Activated CD4-positive, alpha-beta T cell treated with anti-CD3 and anti-CD28 coated beads for 48 hours (primary cell): ENCODE measurements around the gene TENM4.

Experiments used
- DNase-seq: peaks from one replicate; pipeline ENCODE4 v3.0.0-alpha.2; 2020

Gene TENM4

GRCh38 chr11:79382301-79383050 is 58.4 kb downstream of the TENM4 start:
- no peak for DNase-seq

- no peak for DNase-seq
Observed at GRCh38 chr11:79381036-79381435, 59.8 kb downstream of the TENM4 start.

DNA sequence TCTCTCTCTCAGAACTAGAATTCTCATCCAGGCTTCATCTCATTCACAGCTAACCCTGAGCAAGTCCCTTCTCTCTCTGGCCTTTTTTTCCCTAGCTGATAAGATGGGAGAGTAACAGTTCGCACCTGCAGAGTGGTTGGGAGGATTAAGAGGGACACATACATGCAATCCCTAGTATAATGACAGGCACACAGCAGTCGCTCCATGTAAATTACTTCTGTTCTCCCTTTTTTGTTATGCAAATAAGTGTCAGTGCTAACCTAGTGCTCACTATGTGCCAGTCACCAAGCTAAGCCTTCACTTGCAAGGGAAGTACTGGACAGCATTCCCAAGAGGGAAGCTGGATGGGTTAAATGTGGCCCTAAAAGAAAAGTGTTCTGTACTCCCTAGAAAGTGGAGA is 63.4 kb downstream of the TENM4 start:
- DNase-seq, result no peak

DNA sequence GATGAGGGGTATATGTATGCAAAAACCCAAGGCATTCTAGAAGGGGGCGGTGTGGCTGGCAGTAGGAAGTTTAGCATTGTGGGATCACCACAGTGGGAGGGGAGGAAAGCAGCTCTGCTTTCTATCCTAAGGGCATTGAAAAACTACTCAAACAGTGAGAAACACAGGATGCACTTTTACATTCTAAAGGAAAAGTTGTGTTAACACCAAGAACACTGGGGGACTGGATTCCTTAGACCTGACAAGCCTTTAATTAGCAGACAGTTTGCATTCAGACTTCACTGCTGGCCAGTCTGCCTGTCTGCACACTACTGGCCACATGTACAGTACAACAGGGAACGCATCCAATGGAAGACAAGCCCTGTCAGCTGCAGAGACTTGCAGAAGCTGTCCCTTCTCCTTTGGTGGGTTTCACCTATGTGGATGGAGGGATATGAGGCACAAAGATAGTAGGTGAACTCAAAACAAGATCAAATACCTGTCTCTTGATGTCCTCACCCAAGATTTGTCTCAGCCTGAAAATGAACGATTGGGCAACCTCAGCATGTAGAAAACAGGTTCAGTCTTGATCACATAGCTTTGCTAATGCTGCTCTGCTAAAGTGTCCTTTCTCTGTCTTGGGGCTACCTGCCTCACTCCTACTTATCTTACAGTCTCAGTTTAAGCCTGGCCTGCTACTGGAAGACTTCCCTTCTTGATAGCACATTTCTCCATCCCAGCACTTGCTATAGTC is 64.8 kb downstream of the TENM4 start:
- DNase-seq, result no peak

DNA sequence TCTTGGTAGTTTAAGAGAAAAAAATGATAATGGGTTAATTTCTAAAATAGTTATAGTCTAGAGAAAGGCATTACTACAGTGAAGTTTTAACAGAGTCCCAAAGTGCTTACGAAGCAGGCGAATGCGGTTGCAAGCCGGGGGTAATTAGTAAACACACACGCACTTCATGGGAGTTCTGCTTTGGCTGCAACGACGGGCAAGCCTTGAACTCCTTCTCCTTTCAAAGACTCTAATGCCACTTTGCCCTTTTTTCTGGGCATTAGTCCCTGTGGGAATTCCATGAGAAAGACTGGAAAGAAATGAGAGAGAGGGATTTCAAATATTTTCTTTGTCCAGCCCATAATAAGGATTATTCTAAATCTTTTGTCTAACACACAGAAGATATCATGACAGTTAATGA is 66.1 kb downstream of the TENM4 start:
- no peak for DNase-seq

- DNase-seq, result no peak
Observed at GRCh38 chr11:79371724-79372123, 69.1 kb downstream of the TENM4 start.

DNA sequence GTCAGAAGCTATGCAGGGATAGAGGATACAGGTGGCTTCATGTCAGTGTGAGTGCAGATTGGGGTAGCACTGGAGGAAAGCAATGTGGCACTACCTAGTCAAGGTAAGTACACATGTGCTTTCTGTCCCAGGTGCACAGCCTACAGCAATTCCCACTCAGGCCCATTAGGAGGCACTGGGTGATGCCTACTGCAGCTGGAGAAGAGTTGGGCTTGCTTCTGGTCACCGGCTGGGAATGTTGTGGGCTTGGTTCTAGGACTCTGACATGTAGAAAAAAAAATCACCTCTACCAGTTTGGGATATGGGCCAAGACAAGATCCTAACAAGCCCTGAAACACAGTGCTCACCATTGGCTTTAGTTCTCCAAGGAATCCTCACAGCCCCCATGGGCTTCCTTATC is 69.7 kb downstream of the TENM4 start:
- DNase-seq, result no peak

GRCh38 chr11:79369055-79369454 is 71.8 kb downstream of the TENM4 start:
- DNase-seq, result no peak

DNA sequence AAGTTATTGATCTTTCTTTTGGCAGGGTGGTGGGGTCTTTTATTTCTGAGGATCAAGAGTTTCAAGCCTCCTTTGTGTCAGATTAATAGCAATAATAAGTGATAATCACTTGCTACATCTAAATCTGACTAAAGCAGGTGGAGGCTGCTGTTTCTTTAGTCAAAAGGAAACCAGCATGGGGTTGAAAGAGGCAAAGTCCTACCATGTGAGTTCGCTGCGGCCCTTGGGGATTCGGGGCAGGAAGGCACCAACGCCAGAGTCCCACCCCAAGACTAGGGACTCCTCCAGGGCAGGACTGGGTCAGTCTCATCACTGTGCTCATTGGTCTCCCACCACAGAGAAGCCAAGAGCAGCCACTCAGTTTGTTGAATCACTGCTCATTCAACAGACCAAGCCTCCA is 73.0 kb downstream of the TENM4 start:
- no peak for DNase-seq

DNA sequence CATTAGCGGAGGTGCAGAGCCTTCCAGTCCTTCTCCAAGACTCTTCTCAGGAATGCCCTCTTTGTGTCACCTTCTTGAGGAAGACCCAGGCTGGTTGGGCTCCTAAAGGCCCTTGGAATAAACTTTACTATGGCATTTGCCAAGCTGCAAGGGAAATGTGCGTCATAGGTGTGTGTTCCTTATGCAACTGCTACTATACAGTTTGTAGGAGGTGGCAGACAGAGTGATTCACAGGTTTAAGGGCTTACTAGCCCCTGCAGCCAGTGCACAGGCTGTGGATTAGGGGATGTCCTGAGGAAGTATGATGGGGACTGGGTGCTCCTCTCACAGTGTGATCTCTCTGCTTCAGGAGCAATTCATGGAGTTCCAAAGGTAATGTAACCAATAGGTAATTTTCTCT is 74.6 kb downstream of the TENM4 start:
- DNase-seq, result no peak

DNA sequence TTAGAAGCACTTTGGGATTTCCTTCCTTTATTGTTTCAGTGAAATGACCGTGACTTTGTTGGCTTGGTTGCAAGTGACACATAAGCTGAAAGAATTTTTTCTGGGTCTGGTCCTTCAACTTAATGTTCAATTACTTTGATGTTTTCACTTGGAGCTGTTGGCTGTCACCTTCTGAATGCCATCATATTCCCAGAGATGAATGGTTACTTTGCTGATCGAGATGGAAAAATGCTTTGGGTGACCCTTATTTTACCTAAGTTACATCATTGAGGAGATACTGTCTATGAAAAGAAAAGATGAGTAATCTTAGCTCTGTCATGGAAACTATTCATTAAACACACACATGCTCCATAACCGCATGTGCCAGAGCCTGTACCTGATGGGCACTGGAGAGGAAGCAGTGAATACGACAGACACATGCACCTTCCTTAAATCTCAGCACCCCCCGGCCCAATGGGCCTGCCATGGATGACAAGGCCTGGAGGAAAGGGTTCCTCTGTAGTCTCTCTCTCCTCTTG is 76.9 kb downstream of the TENM4 start:
- no peak for DNase-seq

DNA sequence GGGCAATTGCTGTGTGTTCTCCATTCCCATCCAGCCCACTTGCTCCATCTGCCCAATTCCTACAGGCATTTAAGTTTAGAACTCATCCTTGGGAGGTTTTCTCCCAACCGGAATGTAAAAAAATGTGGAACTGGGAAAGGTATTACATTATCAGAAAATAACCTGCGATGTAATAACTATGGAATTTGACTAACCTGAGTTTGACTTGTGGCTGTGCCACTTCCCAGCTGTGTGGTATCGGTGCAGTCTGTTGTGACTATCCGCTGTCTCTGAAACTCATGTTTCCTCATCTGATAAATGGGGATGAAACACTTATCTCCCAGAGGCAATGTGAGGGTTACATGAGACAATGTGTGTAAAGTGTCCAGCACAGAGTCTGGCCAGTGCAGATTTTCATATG is 77.6 kb downstream of the TENM4 start:
- no peak for DNase-seq

- no peak for DNase-seq
Observed at GRCh38 chr11:79362821-79363220, 78.0 kb downstream of the TENM4 start.

- no peak for DNase-seq
Observed at GRCh38 chr11:79362206-79362757, 78.5 kb downstream of the TENM4 start.

GRCh38 chr11:79358258-79358657 is 82.6 kb downstream of the TENM4 start:
- no peak for DNase-seq

DNA sequence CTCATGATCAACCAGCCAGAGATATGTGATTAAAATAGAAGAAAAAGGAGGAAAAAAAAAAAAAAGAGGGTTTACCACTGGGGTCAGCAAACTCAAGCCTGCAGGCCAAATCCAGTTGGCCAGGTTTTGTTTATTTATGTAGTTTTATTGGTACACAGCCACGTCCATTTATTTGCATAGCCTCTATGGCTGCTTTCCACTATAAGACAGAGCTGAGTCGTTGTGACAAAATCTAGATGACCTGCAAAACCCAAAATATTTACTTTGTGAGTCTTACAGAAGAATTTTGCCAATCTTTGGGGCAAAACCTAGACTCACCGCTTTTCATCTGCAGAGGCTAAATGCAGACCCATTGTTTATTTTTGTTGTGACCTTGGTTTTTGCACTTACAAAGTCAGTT is 87.1 kb downstream of the TENM4 start:
- DNase-seq, result no peak

- DNase-seq, result no peak
Observed at GRCh38 chr11:79352349-79352703, 88.5 kb downstream of the TENM4 start.

GRCh38 chr11:79348976-79349682 is 91.7 kb downstream of the TENM4 start:
- DNase-seq, result no peak

DNA sequence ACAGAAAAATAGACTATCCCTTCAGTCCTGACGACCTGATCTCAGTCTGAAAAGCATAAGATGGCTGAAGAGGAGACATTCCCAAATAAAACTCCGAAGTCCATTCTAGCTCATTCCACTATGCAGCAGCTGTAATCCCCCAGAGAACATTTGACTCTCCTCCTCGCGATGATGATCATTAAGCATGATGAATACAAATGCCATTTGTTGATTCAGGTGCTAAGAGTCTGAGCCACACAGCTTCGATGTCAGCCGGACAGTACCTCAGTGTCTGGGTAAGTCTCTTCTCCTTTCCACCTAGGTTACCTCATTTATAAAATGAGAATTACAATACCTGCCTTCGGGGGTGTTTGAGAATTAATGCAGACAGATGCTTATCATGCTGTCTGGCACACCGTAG is 94.8 kb downstream of the TENM4 start:
- no peak for DNase-seq

GRCh38 chr11:79344753-79345294 is 96.0 kb downstream of the TENM4 start:
- DNase-seq, result no peak

DNA sequence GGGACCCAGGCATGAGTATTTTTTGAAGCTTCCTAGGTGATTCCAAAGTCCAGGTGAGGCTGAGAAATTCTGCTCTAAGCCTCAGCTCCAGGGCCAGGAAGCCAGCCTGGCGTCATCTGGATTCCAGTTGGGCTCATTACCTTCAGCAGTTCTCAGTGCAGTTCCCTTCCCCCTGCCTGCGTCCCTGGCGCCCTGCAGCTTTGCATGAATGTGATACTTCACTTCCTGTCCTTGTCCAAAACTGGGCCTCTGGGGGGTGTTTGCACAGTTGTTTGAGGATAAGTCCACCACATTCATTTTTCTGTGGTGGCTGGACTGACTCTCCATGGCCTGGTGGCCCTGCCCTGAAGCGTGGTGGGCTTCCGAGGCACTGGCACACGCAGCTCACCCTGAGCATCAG is 98.1 kb downstream of the TENM4 start:
- DNase-seq, result no peak

DNA sequence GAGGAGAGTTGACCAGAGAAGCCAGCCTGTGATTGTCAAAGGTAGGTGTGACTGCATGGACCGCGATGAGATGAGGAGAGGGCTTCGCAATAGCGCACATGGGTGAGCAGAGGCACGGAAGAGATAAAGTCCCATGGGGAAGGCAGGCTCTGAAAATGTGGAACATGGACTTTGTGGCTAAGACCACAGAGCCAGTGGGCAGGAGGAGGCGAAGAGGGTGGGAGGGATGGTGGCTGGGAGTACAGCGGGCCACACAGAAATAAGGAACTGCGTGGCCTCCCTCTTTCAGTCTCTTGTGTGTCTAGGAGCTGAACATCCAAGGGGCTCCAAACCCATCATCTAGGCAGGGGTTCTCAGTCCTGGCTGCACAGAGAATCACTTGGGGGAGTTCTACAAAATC is 98.6 kb downstream of the TENM4 start:
- DNase-seq, result no peak

DNA sequence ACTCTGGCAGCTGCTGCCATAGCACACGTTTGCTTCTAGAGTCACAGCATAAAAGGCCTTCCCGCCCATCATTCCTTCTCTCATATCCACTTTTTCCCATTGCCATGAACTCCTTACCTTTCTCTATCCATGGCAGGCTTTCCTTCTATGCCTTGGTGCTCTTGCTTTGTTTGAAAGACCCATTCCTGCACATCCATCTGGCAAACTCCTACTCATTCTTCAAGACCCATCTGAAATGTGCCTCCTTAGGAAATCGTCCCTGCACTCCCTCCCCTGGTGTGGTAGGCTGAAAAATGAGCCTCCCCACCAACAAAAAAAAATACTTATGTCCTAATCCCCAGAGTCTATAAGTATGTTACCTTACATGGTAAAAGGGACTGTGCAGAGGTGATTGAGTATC is 100.3 kb downstream of the TENM4 start:
- no peak for DNase-seq
